ENCODE measurements around the gene SHF.
A peak's percentile ranks its signal among the peaks of the same experiment; 100 is the strongest.

SHF gene

GRCh38 chr15:45200001-45200798 is 12.4 kb upstream of the SHF start (continued):
- TF ChIP-seq, protein P1, sequence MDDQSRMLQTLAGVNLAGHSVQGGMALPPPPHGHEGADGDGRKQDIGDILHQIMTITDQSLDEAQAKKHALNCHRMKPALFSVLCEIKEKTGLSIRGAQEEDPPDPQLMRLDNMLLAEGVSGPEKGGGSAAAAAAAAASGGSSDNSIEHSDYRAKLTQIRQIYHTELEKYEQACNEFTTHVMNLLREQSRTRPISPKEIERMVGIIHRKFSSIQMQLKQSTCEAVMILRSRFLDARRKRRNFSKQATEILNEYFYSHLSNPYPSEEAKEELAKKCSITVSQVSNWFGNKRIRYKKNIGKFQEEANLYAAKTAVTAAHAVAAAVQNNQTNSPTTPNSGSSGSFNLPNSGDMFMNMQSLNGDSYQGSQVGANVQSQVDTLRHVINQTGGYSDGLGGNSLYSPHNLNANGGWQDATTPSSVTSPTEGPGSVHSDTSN (CRISPR knock-in tag; IDR thresholded peaks at IDR 0.05) = 0 out of 2 replicates have a peak, but pooled peaks have one; percentile 41
- TF ChIP-seq ZNF274 (IDR thresholded peaks at IDR 0.05; ENCODE audit: low read length) (no peak), ZNF274 (tag by site-specific recombination; IDR thresholded peaks at IDR 0.05; ENCODE audit: borderline replicate concordance) (no peak), GLIS1 (tag by site-specific recombination; IDR thresholded peaks at IDR 0.05) (no peak), PRDM1 (tag by site-specific recombination; IDR thresholded peaks at IDR 0.05) (no peak), ZNF701 (tag by site-specific recombination; IDR thresholded peaks at IDR 0.05) (no peak), ZNF76 (tag by site-specific recombination; IDR thresholded peaks at IDR 0.05; ENCODE audit: borderline replicate concordance, low read depth) (peak; percentile 28; the same call in 1 of the 2 replicates), ZNF292 (tag by site-specific recombination; IDR thresholded peaks at IDR 0.05; ENCODE audit: borderline replicate concordance, low read depth) (no peak), ZNF530 (tag by site-specific recombination; IDR thresholded peaks at IDR 0.05; ENCODE audit: low read depth) (no peak), ZNF501 (tag by site-specific recombination; IDR thresholded peaks at IDR 0.05) (peak; percentile 66), ZNF148 (tag by site-specific recombination; IDR thresholded peaks at IDR 0.05; ENCODE audit: borderline replicate concordance) (no peak), ZNF24 (tag by site-specific recombination; IDR thresholded peaks at IDR 0.05) (peak; percentile 87), ZNF558 (tag by site-specific recombination; IDR thresholded peaks at IDR 0.05) (peak; percentile 62; the same call in 1 of the 2 replicates), ZBTB6 (tag by site-specific recombination; IDR thresholded peaks at IDR 0.05) (no peak), ZNF549 (tag by site-specific recombination; IDR thresholded peaks at IDR 0.05) (no peak), ZNF335 (tag by site-specific recombination; conservative IDR thresholded peaks at IDR 0.05) (peak; percentile 83; the same call in 1 of the 2 replicates), ZNF837 (tag by site-specific recombination; IDR thresholded peaks at IDR 0.05) (no peak), ZNF214 (tag by site-specific recombination; IDR thresholded peaks at IDR 0.05; ENCODE audit: borderline replicate concordance) (no peak), ZBTB20 (tag by site-specific recombination; IDR thresholded peaks at IDR 0.05) (peak; percentile 31; the same call in 1 of the 2 replicates), ZSCAN5A (tag by site-specific recombination; IDR thresholded peaks at IDR 0.05) (0 out of 2 replicates have a peak, but pooled peaks have one; percentile 21), RBAK (tag by site-specific recombination; IDR thresholded peaks at IDR 0.05) (no peak), ZBTB48 (tag by site-specific recombination; IDR thresholded peaks at IDR 0.05) (peak; percentile 37; the same call in 1 of the 2 replicates), ZNF621 (tag by site-specific recombination; IDR thresholded peaks at IDR 0.05) (no peak), ZNF362 (tag by site-specific recombination; IDR thresholded peaks at IDR 0.05) (peak; percentile 76; the same call in 1 of the 2 replicates), OSR2 (tag by site-specific recombination; IDR thresholded peaks at IDR 0.05) (peak; percentile 89), ZNF19 (tag by site-specific recombination; IDR thresholded peaks at IDR 0.05; ENCODE audit: low read depth) (no peak), OVOL3 (tag by site-specific recombination; IDR thresholded peaks at IDR 0.05) (peak; percentile 65; the same call in 1 of the 2 replicates)
- TF ChIP-seq, protein P2, sequence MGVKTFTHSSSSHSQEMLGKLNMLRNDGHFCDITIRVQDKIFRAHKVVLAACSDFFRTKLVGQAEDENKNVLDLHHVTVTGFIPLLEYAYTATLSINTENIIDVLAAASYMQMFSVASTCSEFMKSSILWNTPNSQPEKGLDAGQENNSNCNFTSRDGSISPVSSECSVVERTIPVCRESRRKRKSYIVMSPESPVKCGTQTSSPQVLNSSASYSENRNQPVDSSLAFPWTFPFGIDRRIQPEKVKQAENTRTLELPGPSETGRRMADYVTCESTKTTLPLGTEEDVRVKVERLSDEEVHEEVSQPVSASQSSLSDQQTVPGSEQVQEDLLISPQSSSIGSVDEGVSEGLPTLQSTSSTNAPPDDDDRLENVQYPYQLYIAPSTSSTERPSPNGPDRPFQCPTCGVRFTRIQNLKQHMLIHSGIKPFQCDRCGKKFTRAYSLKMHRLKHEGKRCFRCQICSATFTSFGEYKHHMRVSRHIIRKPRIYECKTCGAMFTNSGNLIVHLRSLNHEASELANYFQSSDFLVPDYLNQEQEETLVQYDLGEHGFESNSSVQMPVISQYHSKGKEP (tag by site-specific recombination; IDR thresholded peaks at IDR 0.05) = no peak
- TF ChIP-seq, protein P3, sequence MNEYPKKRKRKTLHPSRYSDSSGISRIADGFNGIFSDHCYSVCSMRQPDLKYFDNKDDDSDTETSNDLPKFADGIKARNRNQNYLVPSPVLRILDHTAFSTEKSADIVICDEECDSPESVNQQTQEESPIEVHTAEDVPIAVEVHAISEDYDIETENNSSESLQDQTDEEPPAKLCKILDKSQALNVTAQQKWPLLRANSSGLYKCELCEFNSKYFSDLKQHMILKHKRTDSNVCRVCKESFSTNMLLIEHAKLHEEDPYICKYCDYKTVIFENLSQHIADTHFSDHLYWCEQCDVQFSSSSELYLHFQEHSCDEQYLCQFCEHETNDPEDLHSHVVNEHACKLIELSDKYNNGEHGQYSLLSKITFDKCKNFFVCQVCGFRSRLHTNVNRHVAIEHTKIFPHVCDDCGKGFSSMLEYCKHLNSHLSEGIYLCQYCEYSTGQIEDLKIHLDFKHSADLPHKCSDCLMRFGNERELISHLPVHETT (tag by site-specific recombination; IDR thresholded peaks at IDR 0.05) = peak; percentile 77; the same call in 1 of the 2 replicates
